Measurements from ENCODE around the gene KCTD18.

GRCh38 chr2:200439981-200440380 is 69.9 kb downstream of the KCTD18 start:
- TF ChIP-seq SMC3 (IDR thresholded peaks at IDR 0.05; ENCODE audit: low read depth, low read length) (no peak), USF2 (IDR thresholded peaks at IDR 0.05; ENCODE audit: borderline replicate concordance, low read depth, low read length) (no peak), NRF1 (IDR thresholded peaks at IDR 0.05; ENCODE audit: low read depth, low read length) (no peak), CTCF (IDR thresholded peaks at IDR 0.05) (no peak), RFX5 (IDR thresholded peaks at IDR 0.05; ENCODE audit: low read length) (no peak), REST (IDR thresholded peaks at IDR 0.05; ENCODE audit: low read depth, low read length) (no peak), FOXJ3 (CRISPR knock-in tag; IDR thresholded peaks at IDR 0.05) (no peak), PBX3 (IDR thresholded peaks at IDR 0.05) (no peak)

Data from SK-N-SH (cell line).